A549 (cell line): ENCODE data around the gene SERTAD1. TPM values are rescaled to one million over a fixed set of nuclear protein-coding genes. Genes with fewer than 3 reads are reported as not detected.
A peak's percentile ranks its signal among the peaks of the same experiment; 100 is the strongest.

ENCODE experiments used
- ATAC-seq, 2 experiments: fragments of 200-7000 bp in 1 of 2; fragments of >200 bp in 1 of 2; cut with Nextera tagmentation in 1 of 2; cut with Tn5 transposase in 1 of 2; 3 replicates each; pipeline versions ENCODE4 v1.8.0 to v1.9.1; 2018 to 2020; ENCODE audit warnings: mild to moderate bottlenecking in 1 of 2, moderate library complexity in 1 of 2
- CTCF ChIA-PET: fragments of 300-600 bp; sonication (Branson Sonifier 250); formaldehyde crosslinking; extraction: SDS; loops from one replicate; lab custom pipeline; 2021; ENCODE audit warnings: antibody characterized with exemption, inconsistent platforms; lab: Yijun Ruan, JAX
- POLR2A ChIA-PET: fragments of 350-600 bp; formaldehyde crosslinking; extraction: SDS; loops from one replicate; lab custom pipeline; 2021; ENCODE audit warnings: antibody characterized with exemption, inconsistent platforms; lab: Yijun Ruan, JAX
- DNase-seq, 2 experiments: peaks; one replicate each; pipeline versions ENCODE4 v3.0.0 to v3.0.0-alpha.2; 2011 to 2016; ENCODE audit warnings: low read depth in 1 of 2, low spot score in 1 of 2
- FAIRE-seq: peaks from 2 replicates; lab custom pipeline; 2011; peaks lifted over from hg19 to GRCh38; lab: Jason Lieb, UNC
- H3K27ac ChIP-seq, 2 experiments: fragments of >200 bp; sonication (Bioruptor Twin); formaldehyde crosslinking; 3 replicates each; pipeline ENCODE4 v1.5.1; 2016 to 2017
- H3K4me1 ChIP-seq: fragments of >200 bp; sonication (Bioruptor Twin); formaldehyde crosslinking; 3 replicates; pipeline ENCODE4 v1.6.1; 2016
- H3K4me2 ChIP-seq: fragments of >200 bp; sonication (Bioruptor Twin); formaldehyde crosslinking; 3 replicates; pipeline ENCODE4 v1.6.1; 2016
- H3K4me3 ChIP-seq: fragments of >200 bp; sonication (Bioruptor Twin); formaldehyde crosslinking; 3 replicates; pipeline ENCODE4 v1.5.1; 2016
- H3K9me3 ChIP-seq: fragments of >200 bp; sonication (Bioruptor Twin); formaldehyde crosslinking; 3 replicates; pipeline ENCODE4 v1.6.1; 2016
- ATOH8 ChIP-seq: fragments of 250-450 bp; sonication (Bioruptor Pico); IDR thresholded peaks from 2 replicates; pipeline ENCODE4 v1.5.0; 2020; ENCODE audit warnings: low read depth, mild to moderate bottlenecking, moderate library complexity
- BCL3 ChIP-seq: fragments of >200 bp; sonication (Bioruptor Twin); formaldehyde crosslinking; IDR thresholded peaks from 3 replicates; pipeline ENCODE4 v1.6.1; 2016
- BHLHE40 ChIP-seq: IDR thresholded peaks from 2 replicates; pipeline ENCODE4 v1.6.1; 2012; ENCODE audit warnings: low read depth, low read length, inconsistent platforms
- CEBPB ChIP-seq, 2 experiments: fragments of >200 bp in 1 of 2; sonication (Bioruptor Twin) in 1 of 2; formaldehyde crosslinking in 1 of 2; IDR thresholded peaks; 2 replicates each; pipeline ENCODE4 v1.6.1; 2012 to 2016
- EHF ChIP-seq: fragments of 250-450 bp; sonication (Bioruptor Pico); IDR thresholded peaks from 2 replicates; pipeline ENCODE4 v1.5.0; 2020; ENCODE audit warnings: mild to moderate bottlenecking
- ELK1 ChIP-seq: fragments of 150-350 bp; IDR thresholded peaks from 2 replicates; pipeline ENCODE4 v1.6.1; 2014; ENCODE audit warnings: low read depth, mild to moderate bottlenecking, low read length
- FOSL2 ChIP-seq, 2 experiments: fragments of 450-650 bp in 1 of 2; fragments of >200 bp in 1 of 2; sonication (Bioruptor Twin) in 1 of 2; formaldehyde crosslinking; IDR thresholded peaks; 2 replicates each; pipeline versions ENCODE4 v1.5.0 to v1.6.1; 2016 to 2020; ENCODE audit warnings: mild to moderate bottlenecking in 1 of 2, moderate library complexity in 1 of 2
- HOXA7 ChIP-seq: fragments of 250-450 bp; sonication (Bioruptor Pico); IDR thresholded peaks from 2 replicates; pipeline ENCODE4 v1.5.0; 2020; ENCODE audit warnings: mild to moderate bottlenecking, moderate library complexity
- HOXB13 ChIP-seq: fragments of 250-450 bp; sonication (Bioruptor Pico); IDR thresholded peaks from 2 replicates; pipeline ENCODE4 v1.5.0; 2020; ENCODE audit warnings: low read depth, mild to moderate bottlenecking, moderate library complexity
- MAX ChIP-seq: IDR thresholded peaks from 2 replicates; pipeline ENCODE4 v1.6.1; 2012
- MAZ ChIP-seq: fragments of 150-350 bp; IDR thresholded peaks from 2 replicates; pipeline ENCODE4 v1.6.1; 2014; ENCODE audit warnings: antibody characterized with exemption, low read depth, low read length, borderline replicate concordance
- MYC ChIP-seq: IDR thresholded peaks from 2 replicates; pipeline ENCODE4 v1.6.1; 2012; ENCODE audit warnings: mild to moderate bottlenecking, inconsistent platforms, low read length, improper control_type of control experiment, borderline replicate concordance
- POLR2A ChIP-seq: IDR thresholded peaks from 2 replicates; pipeline ENCODE4 v1.6.1; 2012; ENCODE audit warnings: mild to moderate bottlenecking, low read length
- POLR2AphosphoS2 ChIP-seq: conservative IDR thresholded peaks from 2 replicates; pipeline ENCODE4 v1.6.1; 2012; ENCODE audit warnings: low read length, improper control_type of control experiment, inconsistent platforms
- RAD21 ChIP-seq, 2 experiments: fragments of >200 bp in 1 of 2; sonication (Bioruptor Twin) in 1 of 2; formaldehyde crosslinking in 1 of 2; IDR thresholded peaks in 1 of 2; conservative IDR thresholded peaks in 1 of 2; 2 replicates in 1 of 2; 3 replicates in 1 of 2; pipeline ENCODE4 v1.6.1; 2012 to 2018; ENCODE audit warnings: inconsistent platforms in 1 of 2
- RARB ChIP-seq: fragments of 250-450 bp; sonication (Bioruptor Pico); IDR thresholded peaks from 2 replicates; pipeline ENCODE4 v1.8.0; 2021; ENCODE audit warnings: mild to moderate bottlenecking, moderate library complexity
- RCOR1 ChIP-seq: fragments of 150-350 bp; IDR thresholded peaks from 2 replicates; pipeline ENCODE4 v1.6.1; 2014; ENCODE audit warnings: antibody characterized with exemption, low read length, low read depth
- REST ChIP-seq: fragments of 200-600 bp; sonication (generic); IDR thresholded peaks from 2 replicates; pipeline ENCODE4 v1.6.1; 2016; ENCODE audit warnings: antibody characterized with exemption, mild to moderate bottlenecking, moderate library complexity
- RNF2 ChIP-seq: fragments of 200-600 bp; sonication (generic); IDR thresholded peaks from 2 replicates; pipeline ENCODE4 v1.6.1; 2016; ENCODE audit warnings: low read depth, mild to moderate bottlenecking, antibody characterized with exemption, moderate library complexity, borderline replicate concordance
- TFCP2L1 ChIP-seq: fragments of 250-450 bp; sonication (Bioruptor Pico); IDR thresholded peaks from 2 replicates; pipeline ENCODE4 v1.5.0; 2021; ENCODE audit warnings: mild to moderate bottlenecking
- USF2 ChIP-seq: fragments of 450-650 bp; IDR thresholded peaks from 2 replicates; pipeline ENCODE4 v1.6.1; 2014; ENCODE audit warnings: antibody characterized with exemption
- WGBS: methylation state at CpG from one replicate; pipeline ENCODE4 v1.1.6; 2017; ENCODE audit errors: missing lambda C conversion rate; 5-methylcytosine and 5-hydroxymethylcytosine counted together
- polyA plus RNA-seq, 4 experiments: library from polyadenylated mRNA; depleted of rRNA in 3 of 4; stranded (reverse); fragments of >200 nt; fragmentation: RNase III in 1 of 4; extraction: RNeasy Plus Mini Kit Qiagen cat#74134 plus additional on column Dnase treatment in 1 of 4; gene quantifications; 2 replicates in 3 of 4; 3 replicates in 1 of 4; pipeline ENCODE4 v1.2.3, GENCODE V29; 2011 to 2017

The SERTAD1 gene
- polyA plus RNA-seq, 2 of the 4 experiments (the other 2 are of a cell fraction) = 10.7 to 13.6 TPM

- no peaks in the 10 kb centered on the region for H3K9me3 ChIP-seq
- DNase-seq (no peak), FAIRE-seq (no peak), ATAC-seq (no peak)
- POLR2A ChIA-PET = no interaction called here
- CTCF ChIA-PET = interaction anchor here (1.2 to 14.6 kb wide), 5 partner anchors 7 to 261 kb away, joined by 4 to 240 read pairs (median 5); partner anchors contain the start of genes BLVRB and PRX
- H3K4me2 ChIP-seq = no peak overlapping the region
- H3K27ac ChIP-seq = no peak overlapping the region
- 38% methylated on average over 3 of the region's 3 CpGs for WGBS
- H3K4me3 ChIP-seq = no peak overlapping the region
- H3K4me1 ChIP-seq = peaks cover 10% of the 10 kb centered on the region
- no peak for TF ChIP-seq MYC
- TF ChIP-seq ATOH8 (CRISPR knock-in tag) = no peak
- TF ChIP-seq RCOR1 = no peak
- TF ChIP-seq RNF2 = no peak
- TF ChIP-seq REST = no peak
- no peak for TF ChIP-seq MAX
- no peak for TF ChIP-seq CEBPB (IDR thresholded peaks at IDR 0.05)
- TF ChIP-seq HOXB13 (CRISPR knock-in tag) = no peak
- TF ChIP-seq ELK1 = no peak
- TF ChIP-seq RAD21 (conservative IDR thresholded peaks at IDR 0.05 in 1 of 2, IDR thresholded peaks at IDR 0.05 in 1 of 2) = no peak
- TF ChIP-seq HOXA7 (CRISPR knock-in tag) = no peak
- no peak for TF ChIP-seq USF2
- TF ChIP-seq POLR2A = no peak
- no peak for TF ChIP-seq RARB (CRISPR knock-in tag)
- no peak for TF ChIP-seq EHF
- no peak for TF ChIP-seq BHLHE40
- TF ChIP-seq MAZ = no peak
- TF ChIP-seq FOSL2 (IDR thresholded peaks at IDR 0.05) = no peak
- TF ChIP-seq FOSL2 (CRISPR knock-in tag; IDR thresholded peaks at IDR 0.05) = no peak
Measured at GRCh38 chr19:40400559-40400958, 25.2 kb downstream of the SERTAD1 start.

- no peak for TF ChIP-seq POLR2AphosphoS2
- TF ChIP-seq RNF2 = no peak
- no peak for TF ChIP-seq TFCP2L1 (CRISPR knock-in tag)
- no peak for TF ChIP-seq BCL3
- TF ChIP-seq, all 56 proteins: peak for 0
- Histone ChIP-seq H3K4me2 (no peak overlapping the region), H3K9me3 (no peaks in the 10 kb centered on the region), H3K4me3 (no peak overlapping the region), H3K4me1 (peaks cover 5% of the 10 kb centered on the region; the same call in 1 of the 3 replicates), H3K27ac (no peak overlapping the region)
- FAIRE-seq (no peak), ATAC-seq (no peak; a peak in 1 of 6 replicates), DNase-seq (peak in 1 of 2 experiments; percentile 57)
- ChIA-PET POLR2A (no interaction called here), CTCF (interaction anchor here (1.0 to 1.2 kb wide), 3 partner anchors 93 to 236 kb away, joined by 3 read pairs; no protein-coding TSS in a partner anchor)
- WGBS = 86% methylated on average over 49 of the region's 49 CpGs
Measured at GRCh38 chr19:40398417-40399131, 27.2 kb downstream of the SERTAD1 start.
